HL-60/S4 (cell line): ENCODE results near the gene AGA.

Experiments
- in situ Hi-C: fragments of 300-500 bp; cut with MboI; formaldehyde crosslinking; loops from 2 replicates; pipeline ENCODE4 v1.14.3; 2022; ENCODE audit warnings: low sequenced_read_pairs

Gene AGA

DNA sequence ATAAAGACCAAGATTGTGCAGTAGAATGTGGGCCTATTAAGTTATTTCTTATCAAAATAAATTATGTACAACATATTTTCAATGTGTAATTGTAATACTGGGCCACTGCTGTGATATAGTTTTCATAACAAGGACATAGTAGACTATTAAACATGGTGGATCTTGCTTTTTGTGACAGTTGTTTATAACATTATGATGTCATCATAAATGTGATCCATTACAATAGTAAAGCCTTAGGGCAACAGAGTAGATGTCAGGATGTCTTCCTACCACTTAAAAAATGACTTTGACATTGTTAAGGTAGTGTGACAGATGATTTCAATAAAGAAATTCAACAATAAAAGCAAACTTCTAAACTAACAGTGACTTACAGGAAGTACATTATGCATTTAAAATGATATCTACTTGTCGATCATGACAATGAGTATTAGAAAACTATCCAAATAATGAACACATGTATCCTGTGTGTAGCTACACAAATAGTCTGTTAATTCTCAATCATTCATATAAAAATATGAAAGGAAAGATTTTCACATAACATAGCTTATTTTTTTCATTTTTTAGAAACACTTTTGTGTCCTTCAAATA is 5.3 kb upstream of the AGA start:
- in situ Hi-C loops, result no loop called here

DNA sequence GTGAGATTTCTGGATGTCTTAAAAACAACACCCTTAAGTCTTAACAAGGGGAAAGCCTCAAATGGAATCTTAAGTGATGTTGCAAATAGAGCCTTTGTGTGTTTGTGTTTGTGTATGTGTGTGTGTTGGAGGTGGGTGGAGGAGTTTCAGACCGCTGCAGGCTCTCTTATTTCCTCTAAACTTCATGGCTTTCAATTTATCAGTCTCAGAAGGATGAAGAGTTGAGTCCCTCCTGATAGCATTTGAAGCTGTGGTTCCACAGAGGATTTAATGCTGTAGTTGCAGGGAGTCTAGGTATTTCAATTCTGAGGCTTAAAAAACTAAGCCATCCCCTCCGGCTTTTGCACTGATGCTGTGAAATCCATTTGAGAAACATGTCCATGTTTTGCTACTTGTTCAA is 4.3 kb upstream of the AGA start:
- in situ Hi-C loops, result no loop called here

DNA sequence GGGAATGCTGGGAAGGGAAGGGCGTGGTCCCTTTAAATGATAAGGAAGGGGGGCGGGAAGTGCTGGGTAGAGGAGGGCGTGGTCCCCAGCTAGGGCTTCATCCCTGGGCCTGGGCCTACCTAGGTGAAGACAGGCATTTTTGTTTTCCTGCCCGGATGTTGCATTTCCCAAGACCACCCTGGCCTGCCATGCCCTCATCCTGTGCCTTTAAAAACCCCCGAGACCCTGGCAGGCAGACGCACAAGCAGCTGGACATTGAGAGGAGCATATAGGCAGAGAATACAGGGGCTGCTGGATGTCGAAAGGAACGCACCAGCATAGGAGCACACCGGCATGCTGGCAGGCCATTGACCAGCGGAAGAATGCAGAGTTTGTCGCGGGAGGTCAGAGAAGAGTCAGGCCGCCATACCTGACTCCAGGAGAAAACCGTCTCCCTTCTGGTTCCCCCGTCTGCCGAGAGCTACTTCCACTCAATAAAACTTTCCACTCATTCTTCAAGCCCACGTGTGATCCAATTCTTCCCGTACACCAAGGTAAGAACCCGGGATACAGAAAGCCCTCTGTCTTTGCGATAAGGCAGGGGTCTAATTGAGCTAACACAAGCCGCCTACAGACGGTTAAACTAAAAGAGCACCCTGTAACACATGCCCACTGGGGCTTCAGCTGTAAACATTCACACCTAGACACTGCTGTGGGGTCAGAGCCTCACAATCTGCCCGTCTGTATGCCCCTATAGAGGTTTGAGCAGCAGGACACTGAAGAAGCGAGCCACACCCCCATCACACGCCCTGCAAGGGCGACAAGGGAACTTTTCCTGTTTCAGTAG is 2.9 kb upstream of the AGA start:
- in situ Hi-C loops, result no loop called here

DNA sequence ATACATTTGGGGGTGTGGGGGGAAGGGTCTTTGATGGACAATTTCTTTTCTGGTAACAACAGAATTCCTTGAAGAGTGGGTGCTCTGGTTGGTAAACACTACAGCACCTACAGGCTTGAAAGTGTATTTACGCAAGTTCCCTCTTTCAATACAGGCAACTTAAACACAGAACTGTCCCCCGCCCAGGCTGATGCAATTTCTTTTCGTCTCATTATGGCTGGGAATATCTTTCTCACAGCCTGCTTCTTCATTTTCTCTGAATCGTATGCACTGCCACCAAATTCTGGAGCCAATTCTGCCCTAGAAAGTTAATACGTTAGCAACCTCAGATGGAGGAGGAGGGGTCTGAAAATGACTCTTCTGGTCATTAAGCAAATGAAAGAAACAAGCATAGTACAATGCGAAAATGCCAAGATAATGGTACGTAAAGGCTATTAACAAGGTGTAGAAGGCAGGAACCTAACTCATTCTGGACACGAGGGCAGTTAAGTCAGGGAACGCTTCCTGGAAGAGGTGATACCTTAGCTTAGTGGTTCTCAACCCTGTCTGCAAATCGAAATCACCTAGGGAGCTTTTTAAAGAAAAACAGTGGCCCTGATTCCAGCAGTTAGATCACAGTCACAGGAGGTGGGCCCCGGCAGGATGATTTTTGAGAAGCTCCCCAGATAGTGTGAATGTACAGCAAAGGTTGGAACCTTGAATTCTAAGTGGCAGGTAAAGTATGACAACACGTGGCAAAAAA is 1.0 kb downstream of the AGA start:
- in situ Hi-C loops, result no loop called here

DNA sequence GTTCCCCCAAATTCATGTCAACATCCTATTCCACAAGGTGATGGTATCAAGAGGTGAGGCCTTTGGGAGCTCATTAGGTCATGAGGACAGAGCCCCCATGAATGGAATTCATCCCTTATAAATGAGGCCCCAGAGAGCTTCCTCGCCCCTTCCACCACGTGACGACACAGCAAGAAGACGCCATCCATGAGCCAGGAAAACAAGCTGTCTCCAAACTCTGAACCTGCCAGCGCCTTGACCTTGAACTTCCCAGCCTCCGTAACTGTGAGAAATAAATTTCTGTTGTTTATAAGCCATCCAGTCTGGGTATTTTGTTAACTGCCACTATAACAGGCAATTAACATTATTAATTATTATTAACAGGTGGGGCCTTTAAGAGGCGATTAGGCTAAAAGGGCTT is 5.8 kb downstream of the AGA start:
- in situ Hi-C loops, result no loop called here

DNA sequence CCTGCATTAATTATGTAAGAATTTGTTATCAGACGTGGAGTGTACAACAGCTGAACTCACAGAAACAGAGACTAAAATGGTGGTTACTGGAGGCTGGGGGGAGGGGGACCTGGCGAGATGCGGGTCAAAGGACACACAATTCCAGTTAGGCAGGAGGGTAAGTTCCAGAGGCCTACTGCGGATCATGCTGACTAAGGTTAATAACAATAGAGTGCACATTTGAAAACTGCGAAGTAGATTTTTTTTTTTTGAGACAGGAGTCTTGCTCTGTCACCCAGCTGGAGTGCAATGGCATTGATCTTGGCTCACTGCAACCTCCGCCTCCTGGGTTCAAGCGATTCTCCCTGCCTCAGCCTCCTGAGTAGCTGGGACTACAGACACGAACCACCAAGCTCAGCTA is 7.6 kb downstream of the AGA start:
- in situ Hi-C loops, result no loop called here

DNA sequence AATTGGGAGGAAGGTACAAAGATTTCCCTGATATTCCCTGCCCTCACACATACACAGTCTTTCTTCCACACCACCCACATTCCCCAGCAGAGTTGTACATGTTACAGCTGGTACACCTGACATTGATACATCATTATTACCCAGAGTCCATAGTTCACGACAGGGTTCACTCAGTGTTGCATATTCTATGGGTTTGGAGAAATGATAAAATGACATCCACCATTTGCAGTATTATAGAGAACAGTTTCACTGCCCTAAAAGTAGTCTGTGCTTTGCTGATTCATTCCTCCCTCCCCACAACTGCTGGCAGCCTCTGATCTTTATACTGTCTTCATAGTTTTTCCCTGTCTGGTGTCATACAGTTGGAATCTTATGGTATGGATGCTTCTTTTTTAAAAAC is 15.0 kb downstream of the AGA start:
- in situ Hi-C loops, result no loop called here

DNA sequence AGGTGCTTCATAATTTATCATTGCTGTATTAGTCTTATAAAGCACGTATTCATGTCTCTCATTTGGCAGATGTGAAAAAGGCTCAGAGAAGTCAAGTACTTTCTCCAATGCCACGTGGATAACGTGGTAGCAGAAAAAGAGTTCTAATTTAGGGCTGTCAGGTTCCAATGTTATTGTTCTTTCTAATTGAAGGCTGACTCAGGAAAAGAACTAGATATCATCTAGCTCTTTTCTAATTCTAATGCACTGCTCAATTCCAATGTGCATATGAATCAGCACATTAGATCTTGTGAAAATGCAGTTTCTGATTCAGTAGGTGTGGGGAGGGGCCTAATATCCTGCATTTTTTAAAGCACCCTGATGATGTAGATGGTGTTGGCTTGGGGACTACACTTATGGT is 22.8 kb downstream of the AGA start:
- in situ Hi-C loops, result no loop called here

DNA sequence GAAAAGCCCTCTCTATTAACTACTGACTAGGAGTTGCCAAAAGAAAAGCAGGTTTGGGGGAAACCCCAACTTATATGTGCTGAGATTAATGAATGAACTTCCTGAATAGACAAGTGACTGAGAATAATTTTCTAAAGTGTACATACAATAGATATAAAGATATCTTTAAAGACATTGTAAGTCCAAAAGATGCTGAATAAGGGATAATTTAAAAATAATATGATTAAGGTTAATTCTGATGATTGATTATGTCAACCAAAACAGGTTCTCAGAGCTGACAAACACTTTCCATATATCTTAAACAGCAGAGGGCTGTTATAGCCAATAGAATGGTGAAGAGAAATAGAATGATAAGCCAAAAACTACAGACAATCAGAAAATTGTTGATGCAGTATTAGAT is 28.6 kb downstream of the AGA start:
- in situ Hi-C loops, result no loop called here

DNA sequence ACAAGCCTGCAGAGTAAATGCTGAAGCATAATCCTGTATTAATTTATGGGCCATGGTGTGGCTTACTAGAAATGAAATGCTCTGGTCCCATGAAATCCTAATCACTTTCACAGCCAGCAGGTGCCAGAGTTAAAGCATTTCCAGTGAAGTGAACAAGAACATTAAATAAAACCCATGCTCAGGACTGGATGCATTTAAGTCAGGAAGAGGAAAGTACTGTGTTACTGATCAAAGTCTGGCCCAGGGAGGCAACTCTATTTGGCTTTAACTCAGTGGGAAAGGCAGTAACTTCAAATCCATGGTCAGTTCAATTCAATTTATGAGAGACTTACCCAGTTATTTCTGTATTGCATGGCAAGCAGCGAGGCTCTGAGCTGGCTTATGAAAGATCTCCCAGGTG is 29.2 kb downstream of the AGA start:
- in situ Hi-C loops, result no loop called here

DNA sequence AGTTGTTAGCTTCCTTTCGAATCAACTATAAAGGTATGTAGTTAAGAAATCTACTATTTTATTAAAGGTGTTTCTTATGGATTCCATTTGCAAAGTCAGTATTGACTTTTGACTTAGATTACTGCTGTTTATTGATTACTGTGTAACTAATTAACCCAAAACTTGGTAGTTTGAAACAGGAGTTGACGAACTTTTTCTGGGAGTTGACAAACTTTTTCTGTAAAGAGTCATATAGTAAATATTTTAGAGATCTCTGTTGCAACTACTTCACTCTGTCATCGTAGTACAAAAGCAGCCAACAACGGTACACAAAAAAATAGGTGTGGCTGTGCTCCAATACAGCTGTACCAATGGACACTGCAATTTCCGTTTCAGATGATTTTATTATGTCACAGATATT is 30.2 kb downstream of the AGA start:
- in situ Hi-C loops, result no loop called here

DNA sequence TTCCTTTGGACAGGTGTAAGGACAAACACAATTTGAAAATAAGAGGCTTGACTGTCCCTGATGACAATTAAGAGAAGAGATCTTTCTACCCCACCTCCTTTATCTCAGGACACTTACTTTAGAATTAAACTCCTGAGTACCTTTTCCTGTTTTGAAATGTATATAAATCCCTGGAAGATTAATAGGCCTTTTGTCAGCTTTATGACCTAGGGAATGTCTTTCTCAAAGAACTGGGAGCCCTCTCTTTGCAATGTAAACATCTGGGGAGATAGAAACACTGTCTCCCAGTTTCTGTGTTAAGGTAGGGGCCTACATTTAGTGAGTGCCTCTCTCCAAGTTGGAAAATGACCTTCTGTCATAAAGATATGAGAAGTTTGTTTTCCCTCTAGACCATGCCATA is 31.7 kb downstream of the AGA start:
- in situ Hi-C loops, result no loop called here

DNA sequence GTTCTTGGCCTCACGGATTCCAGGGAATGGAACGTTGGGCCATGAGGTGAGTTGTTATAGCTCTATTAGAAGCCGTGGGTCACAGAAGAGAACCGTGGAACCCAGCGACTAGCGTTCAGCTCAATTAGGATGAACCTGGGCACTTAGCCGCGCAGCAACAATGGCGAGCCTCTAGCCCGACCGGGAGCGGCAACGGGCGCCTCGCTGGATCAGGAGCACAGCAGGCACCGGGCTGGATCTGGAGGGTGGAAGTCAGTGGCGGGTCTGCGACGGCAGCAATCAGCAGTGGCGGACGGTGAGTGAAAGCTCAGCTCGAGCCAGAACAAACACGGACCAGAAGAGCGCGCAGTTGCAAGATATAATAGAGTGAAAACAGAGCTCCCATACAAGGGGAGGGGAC is 34.2 kb downstream of the AGA start:
- in situ Hi-C loops, result no loop called here

DNA sequence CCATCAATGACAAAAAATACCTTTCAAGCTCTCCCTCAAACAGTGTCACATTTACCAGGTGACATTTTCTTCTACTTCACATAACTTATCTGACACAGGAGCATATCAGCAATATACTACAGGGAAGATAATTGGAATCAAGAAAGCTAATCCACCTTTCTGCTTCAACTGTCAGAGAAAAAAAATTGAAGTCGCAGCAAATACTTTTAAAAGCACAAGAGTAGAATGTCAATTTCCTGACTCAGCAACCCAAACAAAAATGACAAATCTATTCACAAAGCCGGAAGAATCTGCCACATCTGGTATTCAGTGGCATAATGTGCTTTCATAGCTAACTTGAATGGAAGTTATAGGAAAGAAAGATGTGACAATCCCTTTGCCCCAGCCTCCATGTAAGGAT is 36.7 kb downstream of the AGA start:
- in situ Hi-C loops, result no loop called here

DNA sequence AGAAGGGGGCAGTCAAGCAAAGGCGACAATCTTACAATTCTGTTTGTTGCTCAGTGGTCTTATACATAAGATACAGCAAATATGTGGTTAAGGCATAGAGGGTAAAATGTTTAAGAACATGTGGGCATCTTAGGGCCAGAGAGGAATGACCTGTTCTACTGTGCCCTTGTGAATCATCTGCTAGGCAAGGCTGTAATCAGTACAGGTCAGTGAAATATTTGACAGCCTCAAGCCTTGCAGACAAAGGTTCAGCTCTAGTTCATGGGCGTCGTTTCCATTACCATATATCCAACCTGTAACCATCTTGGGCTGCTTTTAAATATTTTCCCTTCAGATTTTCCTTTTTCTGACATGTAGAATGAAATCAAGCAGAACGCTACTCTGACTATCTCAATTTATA is 37.3 kb downstream of the AGA start:
- in situ Hi-C loops, result no loop called here

DNA sequence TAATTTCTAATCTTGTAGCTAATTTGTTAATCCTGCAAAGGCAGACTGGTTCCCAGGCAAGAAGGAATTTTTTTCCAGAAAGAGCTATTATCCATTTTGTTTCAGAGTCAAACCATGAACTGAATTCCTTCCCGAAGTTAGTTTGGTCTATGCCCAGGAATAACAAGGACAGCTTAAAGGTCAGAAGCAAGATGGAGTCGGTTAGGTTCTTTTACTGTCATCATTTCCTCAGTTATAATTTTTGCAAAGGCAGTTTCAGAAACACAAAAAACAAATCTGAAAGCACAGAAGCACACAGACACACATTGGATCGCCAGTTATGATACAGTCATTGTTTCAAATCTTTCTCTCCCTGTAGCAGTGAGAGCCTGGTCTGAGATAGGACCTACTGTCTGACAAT is 37.9 kb downstream of the AGA start:
- in situ Hi-C loops, result no loop called here

DNA sequence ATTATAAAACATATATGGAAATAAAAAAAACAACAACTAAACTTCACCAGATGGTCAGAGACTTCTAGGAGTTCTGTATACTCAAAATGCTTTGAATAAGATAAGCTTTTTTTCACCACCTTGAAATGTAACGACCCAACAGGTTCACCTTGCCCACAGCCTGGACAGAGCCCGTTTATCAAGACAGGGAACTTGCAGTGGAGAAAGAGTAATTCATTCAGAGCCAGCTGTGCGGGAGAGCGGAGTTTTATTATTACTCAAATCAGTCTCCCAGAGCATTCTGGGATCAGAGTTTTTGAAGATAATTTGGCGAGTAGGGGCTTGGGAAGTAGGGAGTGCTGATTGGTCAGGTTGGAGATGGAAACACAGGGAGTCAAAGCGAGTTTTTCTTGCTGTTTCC is 38.5 kb downstream of the AGA start:
- in situ Hi-C loops, result no loop called here

DNA sequence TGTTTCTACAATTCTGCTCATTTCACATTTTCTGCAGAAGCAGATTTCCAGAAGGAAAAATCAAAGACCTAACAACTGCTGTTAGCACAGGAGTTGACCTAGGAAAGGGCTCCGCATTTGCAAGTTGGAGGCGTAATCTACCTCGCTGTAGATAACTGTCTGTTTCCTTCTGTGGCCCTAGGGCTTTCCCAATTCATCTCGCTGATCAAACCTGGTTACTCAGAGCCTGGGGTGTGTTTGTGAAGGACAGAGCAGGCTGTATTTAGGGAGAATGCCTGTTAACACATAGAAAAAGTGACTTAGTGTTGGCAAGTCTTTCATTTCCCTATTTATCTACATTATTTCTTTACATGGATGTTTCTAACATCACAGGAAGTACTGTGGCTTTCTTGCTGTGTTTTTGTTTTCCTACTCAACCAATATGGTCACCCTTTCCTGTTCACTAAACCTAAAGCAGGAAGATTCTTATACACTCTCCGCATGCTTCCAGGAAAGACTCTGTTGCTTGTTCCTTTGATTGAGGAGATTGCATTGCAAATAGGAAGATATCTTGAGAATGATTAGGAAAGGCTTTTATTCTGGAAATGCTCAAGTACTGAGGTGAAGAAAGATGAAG is 40.5 kb downstream of the AGA start:
- in situ Hi-C loops, result no loop called here

DNA sequence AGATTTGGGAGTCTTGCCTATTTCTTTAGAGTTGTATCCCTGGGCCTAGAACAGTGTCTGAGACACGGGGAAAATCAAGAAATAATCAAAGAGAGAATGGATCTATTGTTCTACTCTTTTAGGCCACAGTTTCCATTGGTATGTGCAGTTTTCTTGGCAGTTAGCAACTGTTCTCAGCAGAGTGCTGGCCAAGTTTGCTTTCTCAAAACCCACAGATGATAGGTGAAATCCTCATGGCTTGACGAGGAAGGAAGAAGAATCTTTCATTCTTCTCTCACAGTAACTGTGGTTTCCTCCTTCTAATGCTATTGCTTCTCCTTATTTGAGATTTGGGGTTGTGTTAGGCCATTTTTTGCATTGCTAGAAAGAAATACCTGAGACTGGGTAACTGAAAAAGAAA is 42.2 kb downstream of the AGA start:
- in situ Hi-C loops, result no loop called here

DNA sequence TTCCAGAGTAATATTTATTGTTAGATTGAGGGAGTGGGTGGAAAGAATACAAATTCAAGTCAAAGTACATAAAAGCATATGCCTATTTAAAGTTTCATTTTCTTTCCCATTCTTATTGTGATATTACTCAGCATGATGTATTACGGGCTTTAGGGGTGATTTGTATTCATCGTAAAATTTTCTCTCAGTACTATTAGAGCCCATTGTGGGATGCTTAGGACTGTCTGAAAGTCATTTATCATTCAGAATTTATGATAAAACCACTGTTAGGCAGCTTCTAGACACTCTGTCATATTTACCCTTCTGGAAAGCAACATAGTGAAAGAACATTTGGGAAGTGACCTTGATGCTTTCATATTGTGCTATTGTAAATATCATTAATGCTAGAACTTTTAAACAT is 45.9 kb downstream of the AGA start:
- in situ Hi-C loops, result no loop called here

DNA sequence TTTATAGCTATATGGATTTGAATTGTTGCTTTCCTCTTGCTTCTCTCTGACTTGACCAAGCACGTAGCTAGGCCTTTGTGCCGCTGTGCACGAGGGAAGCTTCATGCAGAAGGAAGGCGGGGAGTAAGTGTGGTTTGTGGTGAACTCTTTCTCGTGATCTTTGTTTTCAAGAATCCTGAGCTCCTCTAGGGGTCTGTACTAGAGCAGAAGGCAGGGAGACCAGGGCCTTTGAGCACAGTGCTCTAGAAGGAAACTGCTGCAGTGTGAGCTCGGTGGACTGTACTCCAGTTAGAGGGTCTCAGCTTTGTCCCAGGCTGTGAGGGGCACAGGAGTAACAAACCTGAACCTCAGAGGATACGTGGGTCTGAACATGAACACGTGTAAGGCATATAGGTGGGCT is 49.0 kb downstream of the AGA start:
- in situ Hi-C loops, result no loop called here

DNA sequence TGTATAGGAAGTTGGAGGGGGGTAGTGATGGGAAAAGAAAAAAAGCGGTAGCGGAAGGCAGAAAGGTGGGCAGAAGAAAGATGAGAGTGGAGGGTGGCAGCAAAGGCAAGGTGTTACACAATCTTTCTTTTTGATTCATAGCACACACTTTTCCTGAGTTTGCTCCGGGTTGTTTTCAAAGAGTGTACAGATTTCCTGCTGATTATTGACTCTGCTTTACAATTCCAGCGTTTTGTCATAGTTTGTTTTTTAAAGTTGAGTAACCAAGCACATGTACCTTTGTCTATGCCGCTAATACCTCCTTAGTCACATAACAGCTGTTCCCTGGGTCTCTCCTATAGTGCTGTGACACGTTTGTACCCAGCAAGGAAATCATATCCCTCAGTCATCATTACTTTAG is 50.3 kb downstream of the AGA start:
- in situ Hi-C loops, result no loop called here
